ENCODE data around the gene FAM83D.
"Not testable (repeated sequence)": the region's sequence is repeated elsewhere in the genome, so short reads cannot be mapped to it uniquely, and the experiment has no call there.

The FAM83D gene

GRCh38 chr20:38939686-38940085, 13.5 kb downstream of the FAM83D start:
- H3K27me3 Mint-ChIP-seq: no peaks in the 10 kb centered on the region

GRCh38 chr20:38940644-38941043, 14.4 kb downstream of the FAM83D start:
- Mint-ChIP-seq H3K27ac (no peak overlapping the region), H3K4me1 (no peaks in the 10 kb centered on the region), H3K9me3 (no peaks in the 10 kb centered on the region), H3K27me3 (no peaks in the 10 kb centered on the region), H3K4me3 (no peak overlapping the region), H3K36me3 (no peaks in the 10 kb centered on the region)

More at GRCh38 chr20:38939686-38940085, 13.5 kb downstream of the FAM83D start:
- Mint-ChIP-seq H3K4me3 (no peak overlapping the region), H3K9me3 (no peaks in the 10 kb centered on the region), H3K4me1 (no peaks in the 10 kb centered on the region), H3K27ac (no peak overlapping the region), H3K36me3 (no peaks in the 10 kb centered on the region)

GRCh38 chr20:38941726-38942389, 15.6 kb downstream of the FAM83D start:
- no peak overlapping the region for H3K4me3 Mint-ChIP-seq
- H3K4me1 Mint-ChIP-seq: no peaks in the 10 kb centered on the region
- H3K9me3 Mint-ChIP-seq: no peaks in the 10 kb centered on the region
- no peaks in the 10 kb centered on the region for H3K36me3 Mint-ChIP-seq
- no peak overlapping the region for H3K27ac Mint-ChIP-seq
- H3K27me3 Mint-ChIP-seq: no peaks in the 10 kb centered on the region

GRCh38 chr20:38945012-38945411, 18.8 kb downstream of the FAM83D start:
- H3K27ac Mint-ChIP-seq: no peak overlapping the region
- H3K9me3 Mint-ChIP-seq: no peaks in the 10 kb centered on the region
- no peaks in the 10 kb centered on the region for H3K4me1 Mint-ChIP-seq
- no peaks in the 10 kb centered on the region for H3K36me3 Mint-ChIP-seq
- H3K4me3 Mint-ChIP-seq: no peak overlapping the region
- no peaks in the 10 kb centered on the region for H3K27me3 Mint-ChIP-seq

- no peak overlapping the region for H3K27ac Mint-ChIP-seq
- no peaks in the 10 kb centered on the region for H3K27me3 Mint-ChIP-seq
- no peaks in the 10 kb centered on the region for H3K4me1 Mint-ChIP-seq
- no peaks in the 10 kb centered on the region for H3K9me3 Mint-ChIP-seq
- no peak overlapping the region for H3K4me3 Mint-ChIP-seq
- H3K36me3 Mint-ChIP-seq: no peaks in the 10 kb centered on the region
Measured at GRCh38 chr20:38946836-38947235, 20.6 kb downstream of the FAM83D start.

GRCh38 chr20:38947931-38948362, 21.7 kb downstream of the FAM83D start:
- Mint-ChIP-seq H3K4me1 (no peaks in the 10 kb centered on the region), H3K27ac (no peak overlapping the region), H3K9me3 (no peaks in the 10 kb centered on the region), H3K27me3 (no peaks in the 10 kb centered on the region), H3K4me3 (no peak overlapping the region), H3K36me3 (no peaks in the 10 kb centered on the region)

GRCh38 chr20:38950254-38950653, 24.0 kb downstream of the FAM83D start:
- Mint-ChIP-seq H3K9me3 (no peaks in the 10 kb centered on the region), H3K36me3 (no peaks in the 10 kb centered on the region), H3K4me1 (no peaks in the 10 kb centered on the region), H3K27me3 (no peaks in the 10 kb centered on the region), H3K4me3 (no peak overlapping the region), H3K27ac (no peak overlapping the region)

- H3K9me3 Mint-ChIP-seq: no peaks in the 10 kb centered on the region
- H3K27ac Mint-ChIP-seq: no peak overlapping the region
- H3K4me3 Mint-ChIP-seq: no peak overlapping the region
- H3K27me3 Mint-ChIP-seq: no peaks in the 10 kb centered on the region
- no peaks in the 10 kb centered on the region for H3K4me1 Mint-ChIP-seq
- no peaks in the 10 kb centered on the region for H3K36me3 Mint-ChIP-seq
Measured at GRCh38 chr20:38951611-38952010, 25.4 kb downstream of the FAM83D start.

GRCh38 chr20:38952153-38952552, 25.9 kb downstream of the FAM83D start:
- Mint-ChIP-seq H3K27me3 (no peaks in the 10 kb centered on the region), H3K36me3 (no peaks in the 10 kb centered on the region), H3K4me3 (no peak overlapping the region), H3K27ac (no peak overlapping the region), H3K4me1 (no peaks in the 10 kb centered on the region), H3K9me3 (no peaks in the 10 kb centered on the region)

- H3K27ac Mint-ChIP-seq: no peak overlapping the region
- no peak overlapping the region for H3K4me3 Mint-ChIP-seq
- H3K4me1 Mint-ChIP-seq: no peaks in the 10 kb centered on the region
- no peaks in the 10 kb centered on the region for H3K27me3 Mint-ChIP-seq
- H3K9me3 Mint-ChIP-seq: no peaks in the 10 kb centered on the region
- no peaks in the 10 kb centered on the region for H3K36me3 Mint-ChIP-seq
Measured at GRCh38 chr20:38953630-38954340, 27.6 kb downstream of the FAM83D start.

- Mint-ChIP-seq H3K36me3 (no peaks in the 10 kb centered on the region), H3K27me3 (no peaks in the 10 kb centered on the region), H3K4me1 (peaks cover 10% of the 10 kb centered on the region), H3K4me3 (no peak overlapping the region), H3K9me3 (no peaks in the 10 kb centered on the region), H3K27ac (no peak overlapping the region)
Measured at GRCh38 chr20:38957235-38957876, 31.1 kb downstream of the FAM83D start.

GRCh38 chr20:38957915-38958485, 31.8 kb downstream of the FAM83D start:
- Mint-ChIP-seq H3K27ac (no peak overlapping the region), H3K9me3 (no peaks in the 10 kb centered on the region), H3K36me3 (no peaks in the 10 kb centered on the region), H3K4me3 (no peak overlapping the region), H3K4me1 (peaks cover 15% of the 10 kb centered on the region), H3K27me3 (no peaks in the 10 kb centered on the region)

GRCh38 chr20:38960187-38960687, 34.0 kb downstream of the FAM83D start:
- not testable (repeated sequence) for H3K27me3 Mint-ChIP-seq, H3K36me3 Mint-ChIP-seq, H3K4me3 Mint-ChIP-seq, H3K9me3 Mint-ChIP-seq, H3K27ac Mint-ChIP-seq
- peaks cover 32% of the 10 kb centered on the region for H3K4me1 Mint-ChIP-seq

- Mint-ChIP-seq H3K36me3 (peaks cover 3% of the 10 kb centered on the region), H3K27ac (peak overlapping the region; percentile 98), H3K27me3 (no peaks in the 10 kb centered on the region), H3K4me3 (peak overlapping the region; percentile 97), H3K9me3 (no peaks in the 10 kb centered on the region), H3K4me1 (peaks cover 45% of the 10 kb centered on the region)
Measured at GRCh38 chr20:38961530-38962043, 35.4 kb downstream of the FAM83D start.

GRCh38 chr20:38962044-38962927, 36.1 kb downstream of the FAM83D start, which contains the start of gene DHX35:
Gene DHX35, plus strand, starts transcription at chr20:38962344. Its CDS starts 24 bp downstream, at chr20:38962368.
- peak within 1 kb of the TSS; percentile 97 for H3K4me3 Mint-ChIP-seq
- H3K27me3 Mint-ChIP-seq: no peaks in the 10 kb centered on the region
- no peaks in the 10 kb centered on the region for H3K9me3 Mint-ChIP-seq
- H3K4me1 Mint-ChIP-seq: peaks cover 50% of the 10 kb centered on the region
- peaks cover 3% of the 10 kb centered on the region for H3K36me3 Mint-ChIP-seq
- peak within 1 kb of the TSS; percentile 98 for H3K27ac Mint-ChIP-seq

All from activated naive CD4-positive, alpha-beta T cell treated with anti-CD3 and anti-CD28 coated beads, Interleukin-2, amount 50 U/mL, for 24 hours (primary cell).